GM23338 (cell line): Measurements from ENCODE around the gene EAF2.

Experiments used
- CTCF ChIP-seq, 2 experiments: fragments of 200-600 bp in 1 of 2; sonication (generic) in 1 of 2; conservative IDR thresholded peaks; 2 replicates each; pipeline versions ENCODE4 v1.5.1 to v1.6.1; 2016 to 2017; ENCODE audit warnings: antibody characterized with exemption in 2 of 2, low read depth in 2 of 2, mild to moderate bottlenecking in 2 of 2, moderate library complexity in 1 of 2
- EZH2 ChIP-seq: fragments of 200-600 bp; sonication (generic); IDR thresholded peaks from one replicate; pipeline ENCODE4 v1.8.0; 2017; ENCODE audit warnings: antibody characterized with exemption, mild to moderate bottlenecking, low read depth; ENCODE audit not compliant: unreplicated experiment
- POLR2AphosphoS5 ChIP-seq: IDR thresholded peaks from 2 replicates; pipeline ENCODE4 v1.6.1; 2016; ENCODE audit warnings: antibody characterized with exemption, low read depth
- REST ChIP-seq: IDR thresholded peaks from one replicate; pipeline ENCODE4 v1.6.1; 2018; ENCODE audit warnings: antibody characterized with exemption; ENCODE audit not compliant: unreplicated experiment

- TF ChIP-seq CTCF (conservative IDR thresholded peaks at IDR 0.05; ENCODE audit: low read depth in 2 of 2) (no peak), EZH2 (no peak), REST (no peak), POLR2AphosphoS5 (no peak)
Measured at GRCh38 chr3:121796970-121797369, 38.0 kb upstream of the EAF2 start.
